Frontal cortex (tissue), 4 donors: ENCODE results near the gene ZRANB1. TPM values are rescaled to one million over a fixed set of nuclear protein-coding genes. Genes with fewer than 3 reads are reported as not detected.

ENCODE experiments used
- DNase-seq, 2 donors: peaks; one replicate each; pipeline ENCODE4 v3.0.0; 2012; ENCODE audit warnings: low spot score in 2 of 2
- FAIRE-seq: peaks from 2 replicates; lab custom pipeline; 2012; peaks lifted over from hg19 to GRCh38; lab: Jason Lieb, UNC
- total RNA-seq: library from RNA; depleted of rRNA; stranded (reverse); fragments of >200 nt; gene quantifications from one replicate; pipeline ENCODE4 v1.2.3, GENCODE V29; 2014
- donor health status: control.
- donor health status: control.
- donor health status: control.

The ZRANB1 gene
- total RNA-seq, 1 donor from 2014 or later: 84.8 TPM

GRCh38 chr10:124991835-124992234 lies 49.9 kb downstream of the ZRANB1 start:
- FAIRE-seq: no peak
- DNase-seq: no peak

GRCh38 chr10:124992462-124993344 lies 50.8 kb downstream of the ZRANB1 start:
- no peak for DNase-seq
- no peak for FAIRE-seq

- FAIRE-seq: no peak
- DNase-seq: no peak
These were observed 51.4 kb downstream of the ZRANB1 start for GRCh38 chr10:124993345-124993708.

- FAIRE-seq: no peak
- DNase-seq: no peak
These were observed 52.0 kb downstream of the ZRANB1 start for GRCh38 chr10:124993736-124994451.

GRCh38 chr10:124994573-124995473 lies 52.9 kb downstream of the ZRANB1 start:
- FAIRE-seq (no peak), DNase-seq (no peak)

DNA sequence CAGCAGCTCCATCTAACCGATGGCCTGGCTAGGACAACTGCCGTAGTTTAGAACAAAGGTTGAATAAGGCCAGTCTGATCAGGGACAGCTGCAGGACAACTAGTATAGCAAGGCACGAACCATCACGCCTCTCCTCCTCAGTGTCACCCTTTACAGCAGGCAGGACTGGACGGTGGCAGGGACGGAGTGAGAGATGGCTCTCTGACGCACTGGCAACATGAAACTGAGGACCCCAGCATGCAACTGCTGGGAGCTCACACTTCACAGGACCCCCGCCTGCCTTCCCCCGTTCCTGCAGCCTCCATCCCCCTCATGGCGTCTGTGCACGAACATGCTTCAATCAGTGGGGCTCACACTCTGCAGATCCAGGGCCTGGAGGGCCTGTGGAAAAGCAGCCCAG lies 53.7 kb downstream of the ZRANB1 start:
- DNase-seq (no peak), FAIRE-seq (no peak)

GRCh38 chr10:124996127-124996853 lies 54.4 kb downstream of the ZRANB1 start:
- FAIRE-seq: no peak
- no peak for DNase-seq

- DNase-seq: no peak
- FAIRE-seq: no peak
These were observed 54.9 kb downstream of the ZRANB1 start for GRCh38 chr10:124996854-124997215.

GRCh38 chr10:124997306-124997705 lies 55.4 kb downstream of the ZRANB1 start:
- no peak for DNase-seq
- no peak for FAIRE-seq

GRCh38 chr10:124997771-124998623 lies 56.1 kb downstream of the ZRANB1 start:
- DNase-seq (no peak), FAIRE-seq (no peak)

DNA sequence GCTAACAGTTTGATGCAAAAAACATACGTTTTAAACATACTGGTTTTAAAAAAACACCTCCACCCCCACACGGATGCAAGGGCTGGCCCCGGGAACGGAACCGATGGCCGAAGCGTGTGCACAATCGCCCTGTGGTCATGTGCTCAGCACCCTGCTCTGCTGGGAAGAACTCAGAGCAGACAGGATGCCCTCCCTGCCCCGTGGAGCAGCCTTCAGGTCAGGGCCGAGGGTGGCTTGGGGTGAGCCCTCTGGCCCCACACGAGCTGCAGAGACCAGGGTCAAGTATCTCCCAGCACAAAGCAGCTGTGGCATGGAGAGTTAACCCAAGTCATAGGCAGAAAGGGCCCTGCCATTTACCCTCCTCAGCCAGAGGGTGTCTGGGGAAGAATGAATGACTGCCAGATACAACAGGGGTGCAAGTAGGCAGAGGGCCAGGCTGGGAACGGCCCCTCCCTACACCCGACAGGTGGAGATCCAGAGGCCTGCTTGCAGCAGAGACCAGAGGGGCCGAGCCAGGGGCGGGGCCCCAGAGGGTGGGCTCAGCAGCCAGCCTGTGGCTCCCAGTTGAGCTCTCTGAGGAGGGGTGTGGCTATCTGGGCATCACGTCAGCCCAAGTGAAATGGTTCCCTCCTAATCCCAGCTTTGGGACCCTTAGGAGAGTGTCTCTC lies 56.8 kb downstream of the ZRANB1 start:
- no peak for FAIRE-seq

DNA sequence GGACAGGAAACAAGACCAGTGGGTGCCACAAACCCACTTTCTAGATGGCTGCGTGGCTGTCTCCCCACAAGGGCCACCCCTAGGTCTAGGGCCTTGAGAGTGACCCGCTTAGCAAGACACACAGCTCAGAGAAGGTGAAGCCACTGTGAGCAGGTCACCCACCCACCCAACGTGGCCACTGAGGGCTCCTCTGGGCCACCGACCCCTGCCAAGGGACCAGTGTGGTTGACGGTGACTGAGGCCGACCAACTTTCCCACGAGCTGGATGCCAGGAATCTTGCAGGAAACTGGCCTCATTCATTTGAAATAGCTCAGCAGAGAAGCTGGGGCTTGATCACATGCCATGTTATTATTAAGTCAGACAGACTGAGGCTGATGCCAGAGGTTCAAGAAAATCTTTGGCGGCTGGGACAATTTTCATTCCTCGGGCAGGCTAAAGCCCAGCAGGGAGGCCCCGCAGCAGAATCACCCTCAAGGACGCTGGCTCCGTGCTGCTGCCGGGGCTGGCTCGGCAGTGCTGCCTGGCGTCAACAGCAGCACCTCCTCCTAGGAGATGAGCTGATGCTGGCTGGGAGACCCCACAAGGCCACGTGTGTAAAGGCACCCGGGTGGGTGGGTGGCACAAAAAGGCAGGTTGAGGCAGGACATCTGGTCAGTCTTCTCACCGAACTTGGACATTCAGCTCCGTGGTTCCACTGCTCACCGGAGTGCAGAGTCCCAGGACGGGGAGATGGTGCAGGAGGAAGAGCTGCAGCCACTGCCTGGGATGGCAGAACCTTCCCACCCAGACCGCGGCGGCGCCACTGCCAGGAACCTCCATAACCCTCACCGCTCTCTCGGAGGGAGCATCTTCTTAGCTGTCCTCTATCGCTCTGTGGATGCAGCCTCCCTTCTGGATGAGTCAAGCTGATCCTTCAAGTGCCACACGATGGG lies 57.8 kb downstream of the ZRANB1 start:
- no peak for FAIRE-seq

More for the DNA sequence above, 56.8 kb downstream of the ZRANB1 start:
- DNase-seq: no peak

GRCh38 chr10:125000366-125001312 lies 58.7 kb downstream of the ZRANB1 start:
- no peak for FAIRE-seq

More for the DNA sequence above, 57.8 kb downstream of the ZRANB1 start:
- DNase-seq: no peak

DNA sequence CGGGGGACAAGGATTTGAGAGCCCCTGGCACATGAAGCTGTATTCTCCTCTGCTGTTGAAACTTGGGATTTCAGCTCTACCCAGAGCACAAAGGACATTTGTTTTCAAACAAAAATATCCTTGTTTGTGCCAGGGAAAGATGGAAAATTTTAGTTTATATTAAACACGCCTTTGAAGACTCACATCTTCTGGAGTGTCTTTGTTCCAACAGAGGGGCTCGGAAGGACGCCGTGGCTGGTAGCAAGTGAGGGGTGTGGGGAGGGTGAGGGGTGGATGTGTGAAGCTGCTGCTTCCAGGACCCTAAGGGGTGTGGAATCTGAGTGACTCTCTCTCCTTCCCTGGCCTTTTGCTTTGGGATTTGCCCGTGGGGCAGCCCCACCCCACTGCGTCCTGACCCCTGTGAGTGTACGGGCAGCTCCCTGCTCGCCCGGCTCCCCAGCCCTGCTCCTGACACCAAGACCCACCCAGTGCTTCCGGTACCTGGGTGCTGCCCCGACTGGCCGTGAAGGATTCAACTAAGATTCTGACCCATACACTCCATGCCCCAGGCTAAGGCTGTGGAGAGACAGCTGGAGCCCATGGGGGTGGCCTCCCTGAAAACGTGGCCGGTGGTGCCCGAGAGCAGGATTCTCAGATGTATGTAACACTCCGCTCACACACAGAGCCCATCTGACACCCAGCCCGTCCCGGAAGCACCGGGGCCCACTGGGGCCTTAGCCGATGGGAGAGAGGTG lies 59.6 kb downstream of the ZRANB1 start:
- DNase-seq: peak in 1 of 2 donors; percentile 30
- no peak for FAIRE-seq

More at GRCh38 chr10:125000366-125001312, 58.7 kb downstream of the ZRANB1 start:
- DNase-seq: peak in 1 of 2 donors; percentile 23

GRCh38 chr10:125002047-125002422 lies 60.1 kb downstream of the ZRANB1 start:
- DNase-seq (no peak), FAIRE-seq (no peak)
